Activated CD4-positive, alpha-beta T cell treated with anti-CD3 and anti-CD28 coated beads, Interleukin-2, amount 50 U/mL, for 4 hours (primary cell): Measurements from ENCODE around the gene CGB2.
"Not testable (repeated sequence)": the region's sequence is repeated elsewhere in the genome, so short reads cannot be mapped to it uniquely, and the experiment has no call there.

Source experiments
- DNase-seq, 2 experiments: peaks; one replicate each; pipeline ENCODE4 v3.0.0-alpha.2; 2020

The CGB2 gene

DNA sequence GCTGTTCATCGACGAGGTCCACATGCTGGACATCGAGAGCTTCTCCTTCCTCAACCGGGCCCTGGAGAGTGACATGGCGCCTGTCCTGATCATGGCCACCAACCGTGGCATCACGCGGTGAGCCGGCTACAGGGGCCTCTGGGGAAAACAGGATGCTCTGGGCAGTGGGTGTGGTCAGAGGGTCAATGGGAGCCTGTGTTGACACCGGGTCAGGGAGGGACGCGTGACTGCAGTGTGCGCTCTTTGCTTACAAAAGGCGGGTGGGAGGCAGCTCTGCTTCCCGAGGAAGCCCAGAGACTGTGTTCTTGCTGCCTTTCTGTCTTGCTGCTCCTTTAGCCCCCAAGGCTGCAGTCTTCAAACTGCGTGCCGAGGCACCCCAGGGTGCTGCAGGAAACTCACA is 20.5 kb upstream of the CGB2 start:
- no peak for DNase-seq

DNA sequence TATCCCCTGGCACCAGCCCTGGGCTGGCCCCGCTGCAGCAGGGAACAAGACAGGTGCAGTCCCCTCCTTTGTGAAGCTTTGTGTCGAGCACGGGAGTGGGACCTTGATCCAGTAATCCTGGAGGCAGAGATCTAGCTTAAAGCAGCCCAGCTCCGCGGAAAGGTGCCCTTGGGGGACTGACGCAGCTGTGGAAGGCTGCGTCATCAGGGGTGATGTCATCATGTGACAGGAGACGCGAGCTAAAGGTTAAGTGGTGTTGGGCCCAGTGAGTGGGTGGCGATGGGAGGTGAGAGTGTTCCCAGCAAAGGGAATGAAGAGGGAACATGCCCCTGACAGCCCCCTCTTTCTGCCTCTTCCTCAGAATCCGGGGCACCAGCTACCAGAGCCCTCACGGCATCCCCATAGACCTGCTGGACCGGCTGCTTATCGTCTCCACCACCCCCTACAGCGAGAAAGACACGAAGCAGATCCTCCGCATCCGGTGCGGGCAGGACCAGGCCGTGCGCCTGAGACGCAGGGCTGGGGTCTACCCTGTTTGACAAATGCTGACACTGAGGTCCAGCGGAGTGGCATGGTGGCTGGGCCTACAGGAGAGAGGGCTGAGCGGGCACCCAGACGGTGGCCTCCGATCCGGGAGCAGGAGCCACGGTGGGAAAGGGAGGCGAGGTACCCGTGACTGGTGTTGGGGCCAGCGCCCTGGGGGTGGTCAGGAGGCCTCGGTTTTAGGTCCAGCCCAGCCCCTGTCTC is 17.4 kb upstream of the CGB2 start:
- no peak for DNase-seq

DNA sequence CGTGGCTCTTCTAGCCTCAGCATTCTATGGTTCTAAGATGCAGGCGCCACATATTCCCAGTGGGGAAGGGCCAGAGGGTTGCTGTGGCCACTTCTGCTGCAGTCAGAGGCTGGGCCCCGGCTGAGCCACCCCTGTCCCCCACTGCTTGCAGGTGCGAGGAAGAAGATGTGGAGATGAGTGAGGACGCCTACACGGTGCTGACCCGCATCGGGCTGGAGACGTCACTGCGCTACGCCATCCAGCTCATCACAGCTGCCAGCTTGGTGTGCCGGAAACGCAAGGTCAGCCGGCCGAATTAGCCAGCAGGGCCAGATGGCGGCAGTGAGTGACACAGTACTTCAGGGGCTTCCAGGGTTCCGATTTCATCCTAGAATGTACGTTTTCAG is 16.8 kb upstream of the CGB2 start:
- DNase-seq, result no peak

DNA sequence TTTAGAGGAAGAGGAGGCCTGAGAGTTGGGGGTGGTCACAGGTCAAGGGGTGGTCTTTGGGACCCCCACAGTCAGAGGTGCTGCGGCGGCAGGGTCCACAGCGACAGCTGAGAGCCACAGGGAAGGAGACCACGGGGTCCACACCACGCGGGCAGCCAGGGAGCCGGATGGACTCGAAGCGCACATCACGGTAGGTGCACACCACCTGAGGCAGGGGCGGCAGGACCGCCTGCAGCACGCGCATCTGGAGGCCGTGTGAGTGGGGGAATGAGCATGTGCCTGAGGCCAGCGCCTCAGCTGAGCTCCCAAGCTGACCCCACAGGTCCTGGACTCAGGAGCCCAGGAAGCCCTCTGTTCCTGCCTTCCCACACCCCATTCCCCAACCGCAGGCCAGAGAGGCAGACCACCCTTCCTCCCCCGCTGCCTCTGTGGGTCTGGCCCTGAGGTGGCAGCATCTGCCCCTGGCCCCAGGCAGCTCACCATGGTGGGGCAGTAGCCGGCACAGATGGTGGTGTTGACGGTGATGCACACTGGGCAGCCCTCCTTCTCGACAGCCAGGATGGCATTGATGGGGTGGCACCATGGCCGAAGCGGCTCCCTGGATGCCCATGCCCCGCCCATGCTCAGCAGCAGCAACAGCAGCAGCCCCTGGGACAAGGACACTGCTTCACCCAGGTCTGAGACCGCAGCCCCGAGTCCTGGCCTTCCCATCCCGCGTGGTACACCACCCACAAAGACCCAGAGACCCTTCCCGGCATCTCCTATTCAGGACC is 15.4 kb upstream of the CGB2 start:
- no peak for DNase-seq

DNA sequence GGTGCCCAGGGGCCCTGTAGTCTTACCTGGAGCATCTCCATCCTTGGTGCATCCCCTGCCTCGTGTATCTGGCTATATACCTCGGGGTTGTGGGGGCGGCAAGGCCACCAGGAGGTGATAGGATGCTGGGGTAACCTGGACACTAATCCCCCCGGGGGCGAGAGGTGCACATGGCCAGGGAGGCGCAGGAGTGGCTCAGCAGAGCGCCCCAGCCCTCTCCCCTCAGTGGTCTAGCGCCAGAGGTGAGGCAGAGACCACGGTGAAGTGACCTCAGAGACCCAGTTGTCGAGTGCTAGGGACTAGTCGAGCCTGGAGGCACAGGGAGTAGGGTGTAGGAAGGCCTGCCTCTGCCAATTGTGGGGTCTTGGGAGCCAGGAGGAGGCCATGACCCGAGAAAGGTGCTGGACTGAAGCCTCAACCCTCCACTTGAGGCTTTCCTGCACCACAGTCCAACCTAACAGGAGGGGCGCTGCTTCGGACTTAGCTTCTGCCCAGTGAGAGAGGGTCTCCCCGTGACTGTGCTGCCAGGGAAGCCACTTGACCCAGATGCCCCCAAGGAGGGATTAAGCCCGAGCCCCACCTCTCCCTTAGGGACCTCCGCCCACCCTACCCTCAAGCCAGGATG is 14.5 kb upstream of the CGB2 start, which contains the start of gene LHB:
Gene LHB, minus strand, starts transcription at position 51 of the 625 bp plus-strand sequence. Its CDS starts 10 bp downstream, at position 41.
- DNase-seq, result no peak

GRCh38 chr19:49017666-49018351 is 13.9 kb upstream of the CGB2 start:
- peak; percentile 51 to 57 for DNase-seq

DNA sequence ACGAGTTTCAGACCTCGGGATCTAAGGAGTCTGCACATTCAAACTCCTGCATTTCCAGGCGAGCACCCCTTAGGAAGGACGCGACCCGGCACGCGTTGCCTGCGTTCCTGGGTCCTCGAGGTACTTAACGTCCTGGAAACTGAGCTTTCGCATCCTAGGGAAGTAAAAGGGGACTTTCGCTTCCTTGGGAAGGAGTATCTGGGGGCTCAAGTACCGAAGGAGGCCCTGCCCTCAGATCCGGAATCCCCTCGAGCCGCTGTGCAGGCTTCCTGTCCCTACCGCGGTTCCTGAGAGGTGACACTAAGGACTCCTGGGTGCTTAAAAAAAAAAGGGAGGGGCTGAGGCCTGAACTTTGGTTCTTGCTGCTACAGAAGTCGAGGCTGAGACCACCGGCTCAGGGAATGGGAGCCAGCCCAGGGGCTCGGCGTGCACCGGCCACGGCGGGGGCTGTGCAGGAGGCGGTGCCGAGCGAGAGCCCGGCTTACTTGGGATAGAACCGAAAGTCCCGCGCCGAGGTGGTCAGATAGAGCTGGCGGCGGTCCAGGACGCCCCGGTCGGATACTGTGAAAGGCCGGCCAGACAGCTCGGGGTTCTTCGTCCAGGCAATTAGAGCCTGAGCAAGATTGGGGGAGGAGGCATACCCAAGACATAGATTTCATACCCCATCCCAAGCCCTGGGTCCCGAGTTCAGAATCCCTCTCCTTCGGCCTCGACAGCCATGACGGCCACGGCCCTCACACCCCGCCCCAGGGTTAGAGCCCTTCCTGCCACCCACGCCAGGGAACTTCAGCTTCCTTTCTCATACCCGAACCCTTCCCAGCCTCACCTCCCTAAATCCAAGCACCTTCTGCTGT is 13.1 kb upstream of the CGB2 start:
- DNase-seq, result not testable (repeated sequence)

DNA sequence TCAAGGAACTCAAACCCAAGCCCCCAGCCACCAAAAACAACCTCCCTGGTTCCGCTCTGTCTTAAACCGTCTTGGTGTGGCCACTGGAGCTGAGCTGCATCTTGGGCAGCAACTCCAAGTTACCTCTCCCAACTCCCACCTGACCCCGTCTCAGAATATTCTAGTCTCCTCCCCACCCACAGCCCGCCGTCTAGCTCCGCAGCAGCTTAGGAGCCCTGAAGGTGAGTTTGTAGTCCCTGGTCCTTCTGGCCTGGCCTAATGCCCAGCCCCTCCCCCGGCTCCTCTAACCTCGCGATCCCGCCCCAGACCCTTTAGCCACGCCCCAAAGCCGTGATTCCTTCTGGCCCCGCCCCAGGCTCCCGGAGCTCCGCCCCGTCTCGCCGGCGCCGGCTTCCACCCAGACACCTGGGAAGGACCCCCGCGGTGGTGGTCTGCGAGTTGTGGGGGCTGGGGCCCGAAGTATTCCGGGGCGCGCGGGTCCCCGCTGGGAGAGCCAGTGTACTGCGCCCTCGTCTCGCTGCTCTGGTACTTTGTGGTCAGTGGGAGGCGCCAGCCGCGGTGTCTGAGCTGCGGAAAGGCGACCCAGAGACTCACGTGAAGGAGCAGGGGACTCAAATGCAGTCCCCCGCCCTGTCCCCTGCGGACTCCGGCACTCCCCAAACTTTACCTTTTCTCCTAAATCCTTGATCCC is 12.3 kb upstream of the CGB2 start:
- peak; percentile 47 to 48 for DNase-seq

- no peak for DNase-seq
Observed at GRCh38 chr19:49020342-49020741, 11.3 kb upstream of the CGB2 start.

DNA sequence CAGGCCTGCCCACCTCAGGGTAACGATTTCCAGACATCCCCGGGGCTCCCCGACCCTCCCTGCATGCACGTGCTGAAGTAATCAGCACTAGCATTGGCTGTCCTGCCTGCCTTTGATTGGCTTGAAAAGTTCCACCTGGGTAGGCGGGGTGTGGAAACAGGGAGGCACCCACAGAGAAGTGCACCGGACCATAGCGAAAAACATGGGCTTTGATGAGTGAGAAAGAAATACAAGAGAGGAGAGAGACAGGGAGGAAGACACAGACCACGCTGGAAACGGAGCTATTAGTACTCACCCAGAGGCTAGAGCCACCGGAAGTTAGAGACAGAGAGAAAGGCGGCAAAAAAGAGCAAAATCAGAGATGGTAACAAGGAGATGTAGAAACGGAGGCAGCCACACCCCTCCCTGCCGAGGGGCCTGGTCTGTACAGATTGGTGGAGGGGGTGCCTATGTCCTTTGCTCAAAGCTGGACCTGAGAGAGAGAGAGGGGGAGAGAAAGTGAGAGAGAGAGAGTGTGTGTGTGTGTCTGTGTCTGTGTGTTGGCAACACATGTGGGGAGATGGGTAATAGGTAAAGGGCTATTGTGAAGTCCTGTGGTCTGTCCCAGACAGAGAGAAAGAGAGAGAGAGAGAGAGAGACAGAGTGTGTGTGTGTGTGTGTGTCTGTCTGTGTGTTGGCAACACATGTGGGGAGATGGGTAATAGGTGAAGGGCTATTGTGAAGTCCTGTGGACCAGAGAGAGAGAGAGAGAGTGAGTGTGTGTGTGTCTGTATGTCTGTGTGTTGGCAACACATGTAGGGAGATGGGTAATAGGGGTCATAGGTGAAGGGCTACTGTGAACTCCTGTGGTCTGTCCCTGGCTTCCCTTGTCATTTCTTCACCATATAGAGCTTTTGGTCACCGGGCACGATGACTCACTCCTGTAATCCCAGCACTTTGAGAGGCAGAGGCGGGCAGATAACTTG is 10.5 kb upstream of the CGB2 start:
- no peak for DNase-seq

GRCh38 chr19:49022116-49022515 is 9.6 kb upstream of the CGB2 start:
- DNase-seq, result no peak

DNA sequence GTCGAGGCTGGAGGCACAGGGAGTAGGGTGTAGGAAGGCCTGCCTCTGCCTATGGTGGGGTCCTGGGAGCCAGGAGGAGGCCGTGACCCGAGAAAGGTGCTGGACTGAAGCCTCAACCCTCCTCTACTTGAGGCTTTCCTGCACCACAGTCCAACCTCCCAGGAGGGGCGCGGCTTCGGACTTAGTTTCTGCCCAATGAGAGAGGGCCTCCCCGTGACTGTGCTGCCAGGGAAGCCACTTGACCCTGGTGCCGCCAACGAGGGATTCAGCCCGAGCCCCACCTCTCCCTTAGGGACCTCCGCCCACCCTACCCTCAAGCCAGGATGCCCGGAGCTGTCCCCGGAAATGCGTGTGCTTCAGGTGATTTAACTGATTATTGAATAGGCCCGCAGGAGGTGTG is 7.5 kb upstream of the CGB2 start, which contains the start of gene CGB3:
Gene CGB3, minus strand, starts transcription at position 101 of the 400 bp plus-strand sequence. CDS start 362 bp downstream, outside the sequence.
- not testable (repeated sequence) for DNase-seq

GRCh38 chr19:49025088-49025487 is 6.6 kb upstream of the CGB2 start:
- not testable (repeated sequence) for DNase-seq

- not testable (repeated sequence) for DNase-seq
Observed at GRCh38 chr19:49025599-49025998, 6.1 kb upstream of the CGB2 start.

GRCh38 chr19:49028686-49029085 is 3.0 kb upstream of the CGB2 start:
- DNase-seq, result not testable (repeated sequence)

GRCh38 chr19:49029749-49030148 is 1.9 kb upstream of the CGB2 start:
- DNase-seq, result not testable (repeated sequence)

DNA sequence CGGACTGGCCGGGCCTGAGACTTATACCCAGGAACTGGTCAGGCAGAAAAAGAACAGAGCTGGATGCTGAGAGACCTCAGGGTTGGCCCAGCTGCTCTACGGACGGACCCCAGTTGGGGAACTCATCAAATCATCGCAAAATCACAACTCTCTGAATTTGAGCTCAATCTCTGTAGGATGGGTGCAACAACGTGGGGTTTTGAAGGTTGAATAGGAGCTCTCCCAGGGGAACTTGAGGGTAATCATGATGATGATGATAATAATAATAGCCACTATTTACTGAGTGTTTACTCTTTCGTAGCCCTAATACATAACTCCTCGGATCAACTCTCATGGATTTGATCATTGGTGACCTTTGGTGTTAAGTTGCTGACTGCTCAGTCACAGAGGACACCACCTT is 1.4 kb upstream of the CGB2 start:
- DNase-seq, result not testable (repeated sequence)

DNA sequence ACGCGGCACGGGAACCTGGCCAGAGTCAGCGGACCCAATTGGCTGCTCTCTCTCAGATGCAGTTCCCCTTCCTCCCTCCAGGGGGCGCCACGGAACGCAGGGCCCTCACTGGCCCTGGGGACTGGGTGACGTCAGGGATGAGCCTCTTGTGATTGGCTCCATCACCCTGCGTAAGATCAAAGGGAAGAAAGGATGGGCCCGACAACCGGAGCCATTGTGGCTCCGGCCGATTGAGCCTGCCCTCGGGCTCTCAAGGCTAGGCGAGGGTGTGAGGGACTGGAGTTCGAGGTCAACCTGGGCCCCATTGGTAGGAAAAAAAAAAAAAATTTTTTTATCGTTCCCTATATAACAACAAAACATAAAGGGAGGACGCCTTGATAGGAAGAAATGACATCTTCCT is 5.1 kb downstream of the CGB2 start, which contains the start of gene CGB1:
Gene CGB1, minus strand, starts transcription at position 81 of the 400 bp plus-strand sequence. CDS start 184 bp downstream, outside the sequence.
- not testable (repeated sequence) for DNase-seq

DNA sequence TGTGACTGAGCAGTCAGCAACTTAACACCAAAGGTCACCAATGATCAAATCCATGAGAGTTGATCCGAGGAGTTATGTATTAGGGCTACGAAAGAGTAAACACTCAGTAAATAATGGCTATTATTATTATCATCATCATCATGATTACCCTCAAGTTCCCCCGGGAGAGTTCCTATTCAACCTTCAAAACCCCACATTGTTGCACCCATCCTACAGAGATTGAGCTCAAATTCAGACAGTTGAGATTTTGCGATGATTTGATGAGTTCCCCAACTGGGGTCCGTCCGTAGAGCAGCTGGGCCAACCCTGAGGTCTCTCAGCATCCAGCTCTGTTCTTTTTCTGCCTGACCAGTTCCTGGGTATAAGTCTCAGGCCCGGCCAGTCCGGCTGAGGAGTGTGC is 6.4 kb downstream of the CGB2 start:
- DNase-seq, result not testable (repeated sequence)
